A673 (cell line): ENCODE results near the gene CCR5.

ENCODE experiments used
- CTCF ChIP-seq: fragments of 300-800, 200-600 bp; sonication (generic); conservative IDR thresholded peaks from 2 replicates; pipeline ENCODE4 v1.5.1; 2017; ENCODE audit warnings: low read depth, mild to moderate bottlenecking, antibody characterized with exemption, low read length, moderate library complexity, mixed read lengths
- EZH2 ChIP-seq: fragments of 200-600 bp; sonication (generic); IDR thresholded peaks from 2 replicates; pipeline ENCODE4 v1.6.1; 2017; ENCODE audit warnings: borderline replicate concordance, low read depth, mild to moderate bottlenecking, mixed read lengths, antibody characterized with exemption, low read length; ENCODE audit not compliant: poor library complexity, severe bottlenecking

- TF ChIP-seq CTCF: no peak
- TF ChIP-seq EZH2: no peak
Measured at GRCh38 chr3:46399557-46399956, 28.8 kb downstream of the CCR5 start.
